H1 (cell line): ENCODE measurements around the gene MAPK1. TPM values are rescaled to one million over a fixed set of nuclear protein-coding genes. Genes with fewer than 3 reads are reported as not detected.

Experiments used
- CTCF ChIA-PET: fragments of 300-600 bp; sonication (Branson Sonifier 250); formaldehyde crosslinking; loops from one replicate; lab custom pipeline; 2021; ENCODE audit not compliant: partially characterized antibody; lab: Charles Lee
- POLR2A ChIA-PET: fragments of 300-600 bp; sonication (Branson Sonifier 250); formaldehyde crosslinking; loops from one replicate; lab custom pipeline; 2021; ENCODE audit warnings: inconsistent platforms; ENCODE audit not compliant: partially characterized antibody; lab: Charles Lee
- DNase-seq, 2 experiments: peaks; one replicate each; pipeline versions ENCODE4 v3.0.0 to v3.0.0-alpha.2; 2010 to 2022; ENCODE audit warnings: low spot score in 2 of 2, low read depth in 1 of 2, mixed read lengths in 1 of 2
- FAIRE-seq: peaks from 2 replicates; lab custom pipeline; 2011; peaks lifted over from hg19 to GRCh38; lab: Jason Lieb, UNC
- H2AFZ ChIP-seq: 2 replicates; pipeline ENCODE4 v1.8.1; 2012; ENCODE audit warnings: low read length, inconsistent platforms
- H2AK5ac ChIP-seq: 2 replicates; pipeline ENCODE4 v1.6.1; 2013; ENCODE audit warnings: low read depth, low read length
- H2BK120ac ChIP-seq: replicated peaks from 2 replicates; pipeline ENCODE3; 2013; ENCODE audit warnings: low read depth, low read length, inconsistent platforms
- H2BK12ac ChIP-seq: 2 replicates; pipeline ENCODE4 v1.6.1; 2013; ENCODE audit warnings: low read depth, low read length
- H2BK15ac ChIP-seq: 2 replicates; pipeline ENCODE4 v1.6.1; 2013; ENCODE audit warnings: low read length
- H2BK20ac ChIP-seq: 2 replicates; pipeline ENCODE4 v1.6.1; 2013; ENCODE audit warnings: low read length
- H2BK5ac ChIP-seq: 2 replicates; pipeline ENCODE4 v1.6.1; 2013; ENCODE audit warnings: low read depth, low read length
- H3K14ac ChIP-seq: 2 replicates; pipeline ENCODE4 v1.6.1; 2013; ENCODE audit warnings: inconsistent platforms; ENCODE audit not compliant: insufficient read length
- H3K18ac ChIP-seq: 2 replicates; pipeline ENCODE4 v1.6.1; 2013; ENCODE audit warnings: low read length; ENCODE audit errors: extremely low read depth
- H3K23ac ChIP-seq: 2 replicates; pipeline ENCODE4 v1.6.1; 2013; ENCODE audit warnings: inconsistent platforms; ENCODE audit not compliant: insufficient read length
- H3K23me2 ChIP-seq: 2 replicates; pipeline ENCODE4 v1.6.1; 2013; ENCODE audit warnings: low read depth, low read length
- H3K27ac ChIP-seq: 2 replicates; pipeline ENCODE4 v1.6.1; 2011; ENCODE audit warnings: low read depth, low read length, inconsistent platforms
- H3K27me3 ChIP-seq, 4 experiments: replicated peaks in 1 of 4; 1 replicate in 1 of 4; 2 replicates in 3 of 4; pipeline versions ENCODE4 v1.6.1 to v1.8.1; 2011 to 2013; ENCODE audit warnings: low read length in 3 of 4, mild to moderate bottlenecking in 3 of 4, inconsistent platforms in 2 of 4, mixed read lengths in 2 of 4, moderate library complexity in 1 of 4; ENCODE audit not compliant: control insufficient read depth in 3 of 4, insufficient read depth in 3 of 4; ENCODE audit errors: extremely low read depth in 1 of 4
- H3K36me3 ChIP-seq, 4 experiments: 2 replicates each; pipeline versions ENCODE4 v1.6.1 to v1.8.1; 2011 to 2013; ENCODE audit warnings: mild to moderate bottlenecking in 4 of 4, low read length in 3 of 4, moderate library complexity in 2 of 4, control low read depth in 1 of 4, inconsistent platforms in 1 of 4; ENCODE audit not compliant: insufficient read depth in 4 of 4, control insufficient read depth in 2 of 4
- H3K4ac ChIP-seq: replicated peaks from 2 replicates; pipeline ENCODE3; 2013; ENCODE audit warnings: low read length, low read depth, mixed read lengths, inconsistent platforms; ENCODE audit not compliant: insufficient read length
- H3K4me1 ChIP-seq, 4 experiments: replicated peaks in 1 of 4; 1 replicate in 1 of 4; 2 replicates in 3 of 4; pipeline versions ENCODE4 v1.6.1 to v1.8.1; 2011 to 2013; ENCODE audit warnings: low read length in 3 of 4, inconsistent platforms in 2 of 4, mixed read lengths in 1 of 4; ENCODE audit not compliant: insufficient read depth in 4 of 4, control insufficient read depth in 3 of 4
- H3K4me2 ChIP-seq, 2 experiments: 2 replicates each; pipeline versions ENCODE4 v1.6.1 to v1.8.1; 2011 to 2013; ENCODE audit warnings: low read depth in 2 of 2, low read length in 2 of 2, control low read depth in 1 of 2, inconsistent platforms in 1 of 2, mild to moderate bottlenecking in 1 of 2; ENCODE audit not compliant: insufficient read depth in 1 of 2
- H3K4me3 ChIP-seq, 4 experiments: fragments of 200-600, 300-600 bp in 1 of 4; sonication (generic), shearing (Covaris generic), sonication (Bioruptor Twin) in 1 of 4; 2 replicates each; pipeline versions ENCODE4 v1.5.1 to v1.8.1; 2011 to 2016; ENCODE audit warnings: low read length in 4 of 4, low read depth in 3 of 4, control low read depth in 2 of 4, inconsistent platforms in 2 of 4, mild to moderate bottlenecking in 2 of 4, mixed read lengths in 1 of 4, moderate library complexity in 1 of 4; ENCODE audit not compliant: insufficient read depth in 2 of 4; ENCODE audit errors: extremely low read depth in 1 of 4
- H3K56ac ChIP-seq: replicated peaks from 2 replicates; pipeline ENCODE3; 2013; ENCODE audit warnings: low read depth, mild to moderate bottlenecking, mixed read lengths, low read length, inconsistent platforms; ENCODE audit not compliant: insufficient read length
- H3K79me1 ChIP-seq: 2 replicates; pipeline ENCODE4 v1.6.1; 2013; ENCODE audit warnings: low read depth, low read length, control low read depth
- H3K79me2 ChIP-seq, 2 experiments: 2 replicates each; pipeline versions ENCODE4 v1.6.1 to v1.8.1; 2012 to 2013; ENCODE audit warnings: low read length in 2 of 2, mild to moderate bottlenecking in 2 of 2, inconsistent platforms in 1 of 2; ENCODE audit not compliant: insufficient read depth in 2 of 2, control insufficient read depth in 1 of 2
- H3K9ac ChIP-seq, 4 experiments: replicated peaks in 1 of 4; 1 replicate in 1 of 4; 2 replicates in 3 of 4; pipeline versions ENCODE4 v1.6.1 to v1.8.1; 2011 to 2013; ENCODE audit warnings: low read depth in 3 of 4, low read length in 3 of 4, control low read depth in 2 of 4, mild to moderate bottlenecking in 2 of 4, moderate library complexity in 2 of 4, inconsistent platforms in 1 of 4; ENCODE audit errors: extremely low read depth in 1 of 4
- H3K9me3 ChIP-seq, 2 experiments: 2 replicates each; pipeline versions ENCODE4 v1.6.1 to v1.8.1; 2012 to 2013; ENCODE audit warnings: mild to moderate bottlenecking in 2 of 2, moderate library complexity in 2 of 2, control low read depth in 1 of 2, inconsistent platforms in 1 of 2, low read depth in 1 of 2, low read length in 1 of 2, mixed read lengths in 1 of 2; ENCODE audit not compliant: insufficient read depth in 2 of 2
- H4K20me1 ChIP-seq, 2 experiments: replicated peaks in 1 of 2; 2 replicates each; pipeline versions ENCODE3 to v1.8.1; 2011 to 2013; ENCODE audit warnings: inconsistent platforms in 2 of 2, low read length in 2 of 2, mild to moderate bottlenecking in 1 of 2; ENCODE audit not compliant: insufficient read depth in 2 of 2, control insufficient read depth in 1 of 2
- H4K5ac ChIP-seq: 2 replicates; pipeline ENCODE4 v1.6.1; 2013; ENCODE audit warnings: low read length, low read depth, mixed read lengths, inconsistent platforms; ENCODE audit not compliant: insufficient read length
- H4K8ac ChIP-seq: 2 replicates; pipeline ENCODE4 v1.8.0; 2013; ENCODE audit warnings: mild to moderate bottlenecking, moderate library complexity, low read length, inconsistent platforms; ENCODE audit not compliant: insufficient read depth; ENCODE audit errors: extremely low read depth
- H4K91ac ChIP-seq: replicated peaks from 2 replicates; pipeline ENCODE3; 2013; ENCODE audit warnings: low read length, mixed read lengths, inconsistent platforms; ENCODE audit not compliant: insufficient read length
- HDAC2 ChIP-seq, 2 experiments: fragments of 300-600 bp in 1 of 2; sonication (generic) in 1 of 2; IDR thresholded peaks; 2 replicates each; pipeline ENCODE4 v1.6.1; 2011 to 2012; ENCODE audit warnings: low read depth in 2 of 2, low read length in 2 of 2, mild to moderate bottlenecking in 2 of 2, moderate library complexity in 2 of 2, borderline replicate concordance in 1 of 2, inconsistent platforms in 1 of 2
- JUN ChIP-seq: IDR thresholded peaks from 2 replicates; pipeline ENCODE4 v1.6.1; 2011; ENCODE audit warnings: low read depth, mild to moderate bottlenecking, improper control_type of control experiment, low read length
- KDM1A ChIP-seq: fragments of 200-600, 300-600 bp; sonication (generic); IDR thresholded peaks from 2 replicates; pipeline ENCODE4 v1.7.1; 2016; ENCODE audit warnings: mild to moderate bottlenecking, low read length, borderline replicate concordance
- POLR2AphosphoS5 ChIP-seq: IDR thresholded peaks from 2 replicates; pipeline ENCODE4 v1.6.1; 2011; ENCODE audit warnings: low read depth, low read length
- SRF ChIP-seq: IDR thresholded peaks from 2 replicates; pipeline ENCODE4 v1.6.1; 2011; ENCODE audit warnings: mild to moderate bottlenecking, low read depth, low read length, moderate library complexity
- WGBS, 2 experiments: shearing (Covaris generic) in 1 of 2; methylation state at CpG; one replicate each; pipeline versions ENCODE4 v1.1.6 to v1.1.7; 2013 to 2015; ENCODE audit warnings: low lambda C conversion rate in 2 of 2, mixed read lengths in 2 of 2, inconsistent platforms in 1 of 2, low coverage in 1 of 2, missing lambda C conversion rate in 1 of 2; ENCODE audit not compliant: insufficient replicate concordance in 2 of 2, insufficient coverage in 1 of 2, insufficient read length in 1 of 2; ENCODE audit errors: extremely low coverage in 1 of 2, missing lambda C conversion rate in 1 of 2; 5-methylcytosine and 5-hydroxymethylcytosine counted together
- polyA plus RNA-seq, 7 experiments: library from polyadenylated mRNA; depleted of rRNA in 3 of 7; stranded (reverse) in 5 of 7; unstranded in 2 of 7; fragments of >200 nt in 5 of 7; fragments of 200-250 nt in 2 of 7; gene quantifications; 1 replicate in 5 of 7; 2 replicates in 1 of 7; 4 replicates in 1 of 7; pipeline versions ENCODE4 v1.2.1 to v1.2.3, GENCODE V29; 2011 to 2013; ENCODE audit warnings: missing spikeins in 2 of 7, mixed read lengths in 2 of 7
- total RNA-seq: library from RNA; stranded (reverse); fragmentation: NEBNext Ultra II Directional; extraction: Animal tissue kit (Norgen Biotek cat#: 25700); gene quantifications from 2 replicates; pipeline ENCODE4 v1.2.1, GENCODE V29; 2021

MAPK1 gene
- total and polyA plus RNA-seq, 2 of the 8 experiments (the other 6 are each of a cell fraction or from before 2014, with no cell fraction given) = 28.1 to 101 TPM

- no peak overlapping the region for H4K5ac ChIP-seq
- FAIRE-seq = no peak
Measured at GRCh38 chr22:21766691-21767462, 100.6 kb downstream of the MAPK1 start.

More at GRCh38 chr22:21766691-21767462, 100.6 kb downstream of the MAPK1 start:
- Histone ChIP-seq H4K8ac (no peak overlapping the region), H3K14ac (no peak overlapping the region), H3K36me3 (peaks cover 30 to 84% (median 68%) of the 10 kb centered on the region in 4 experiments), H2BK20ac (no peak overlapping the region), H2BK15ac (no peak overlapping the region), H2BK120ac (no peak overlapping the region), H2AK5ac (no peak overlapping the region), H3K56ac (no peak overlapping the region), H3K18ac (no peak overlapping the region), H2BK12ac (no peak overlapping the region), H3K9ac (no peak overlapping the region), H3K4me2 (no peak overlapping the region), H3K9me3 (no peaks in the 10 kb centered on the region), H4K20me1 (peaks cover 0 to 2% of the 10 kb centered on the region in 2 experiments), H3K27ac (no peak overlapping the region), H3K27me3 (no peaks in the 10 kb centered on the region), H3K4me3 (no peak overlapping the region), H3K4me1 (no peaks in the 10 kb centered on the region), H3K23ac (no peak overlapping the region), H3K23me2 (no peaks in the 10 kb centered on the region), H2BK5ac (no peak overlapping the region; the same call in 1 of the 2 replicates), H3K79me2 (no peaks in the 10 kb centered on the region)
- POLR2A ChIA-PET = no interaction called here
- DNase-seq = no peak
- CTCF ChIA-PET = no interaction called here
- 91% methylated on average over 15 of the region's 15 CpGs; no CpG with 5 or more reads in 1 of the 2 experiments for WGBS, 2 experiments
- TF ChIP-seq KDM1A (no peak), SRF (no peak), POLR2AphosphoS5 (no peak), HDAC2 (IDR thresholded peaks at IDR 0.05; ENCODE audit: borderline replicate concordance in 1 of 2, low read depth in 2 of 2, low read length in 2 of 2) (no peak), JUN (no peak)
- TF ChIP-seq, all 59 proteins: peak for 0
- Histone ChIP-seq H2AFZ (no peak overlapping the region), H3K4ac (no peak overlapping the region), H4K91ac (no peak overlapping the region), H3K79me1 (no peaks in the 10 kb centered on the region; the same call in 1 of the 2 replicates)
